Hepatocyte (in vitro differentiated cells): ENCODE results near the gene SYNGR2. TPM values are rescaled to one million over a fixed set of nuclear protein-coding genes. Genes with fewer than 3 reads are reported as not detected.
A peak's percentile ranks its signal among the peaks of the same experiment; 100 is the strongest.

ENCODE experiments used
- DNase-seq: peaks from one replicate; pipeline ENCODE4 v3.0.0-alpha.2; 2016; ENCODE audit warnings: low spot score
- H2AFZ ChIP-seq: fragments of 200-600 bp; sonication (generic); 2 replicates; pipeline ENCODE4 v1.6.0; 2016; ENCODE audit warnings: antibody characterized with exemption, mild to moderate bottlenecking
- H3K27ac ChIP-seq: fragments of 200-600 bp; sonication (generic); 2 replicates; pipeline ENCODE4 v1.5.1; 2016; ENCODE audit warnings: mild to moderate bottlenecking
- H3K27me3 ChIP-seq: fragments of 200-600 bp; sonication (generic); 2 replicates; pipeline ENCODE4 v1.6.1; 2016
- H3K36me3 ChIP-seq: fragments of 200-600 bp; sonication (generic); replicated peaks from 2 replicates; pipeline ENCODE4 v1.5.1; 2016; ENCODE audit warnings: low read depth; ENCODE audit not compliant: insufficient read depth
- H3K4me1 ChIP-seq: fragments of 200-600 bp; sonication (generic); 2 replicates; pipeline ENCODE4 v1.5.1; 2016; ENCODE audit warnings: mild to moderate bottlenecking, moderate library complexity; ENCODE audit not compliant: insufficient read depth
- H3K4me2 ChIP-seq: fragments of 200-600 bp; sonication (generic); 2 replicates; pipeline ENCODE4 v1.6.0; 2016
- H3K4me3 ChIP-seq: fragments of 200-600 bp; sonication (generic); 2 replicates; pipeline ENCODE4 v1.5.1; 2016; ENCODE audit warnings: mild to moderate bottlenecking
- H3K79me2 ChIP-seq: fragments of 200-600 bp; sonication (generic); 2 replicates; pipeline ENCODE4 v1.6.0; 2017; ENCODE audit warnings: mild to moderate bottlenecking
- H3K9me2 ChIP-seq: fragments of 200-600 bp; sonication (generic); replicated peaks from 2 replicates; pipeline ENCODE4 v1.6.0; 2017; ENCODE audit warnings: mild to moderate bottlenecking; ENCODE audit not compliant: insufficient read depth
- H3K9me3 ChIP-seq: fragments of 200-600 bp; sonication (generic); 2 replicates; pipeline ENCODE4 v1.5.1; 2016; ENCODE audit warnings: low read depth, mild to moderate bottlenecking
- H4K20me1 ChIP-seq: fragments of 200-600 bp; sonication (generic); 2 replicates; pipeline ENCODE4 v1.6.0; 2016; ENCODE audit warnings: mild to moderate bottlenecking; ENCODE audit not compliant: insufficient read depth, poor library complexity, severe bottlenecking
- CTCF ChIP-seq: fragments of 200-600 bp; sonication (generic); IDR thresholded peaks from 2 replicates; pipeline ENCODE4 v1.5.1; 2016; ENCODE audit warnings: antibody characterized with exemption, mild to moderate bottlenecking; ENCODE audit not compliant: poor library complexity
- EZH2 ChIP-seq: fragments of 200-600 bp; sonication (generic); IDR thresholded peaks from 2 replicates; pipeline ENCODE4 v1.6.1; 2016; ENCODE audit warnings: antibody characterized with exemption, mild to moderate bottlenecking, borderline replicate concordance
- EZH2phosphoT487 ChIP-seq: fragments of 200-600 bp; sonication (generic); IDR thresholded peaks from one replicate; pipeline ENCODE4 v1.6.1; 2018; ENCODE audit warnings: antibody characterized with exemption, mild to moderate bottlenecking, low read depth, moderate library complexity; ENCODE audit not compliant: unreplicated experiment, severe bottlenecking
- WGBS: methylation state at CpG from one replicate; pipeline ENCODE4 v1.1.6; 2016; ENCODE audit warnings: low lambda C conversion rate; ENCODE audit errors: missing lambda C conversion rate; 5-methylcytosine and 5-hydroxymethylcytosine counted together
- polyA plus RNA-seq: library from polyadenylated mRNA; unstranded; fragments of >200 nt; fragmentation: Nextera tagmentation; extraction: Ambion mirVana; gene quantifications from 2 replicates; pipeline ENCODE4 v1.2.1, GENCODE V29; 2016
- total RNA-seq: library from RNA; depleted of rRNA; stranded (reverse); fragments of >200 nt; gene quantifications from 2 replicates; pipeline ENCODE4 v1.2.3, GENCODE V29; 2014

The SYNGR2 gene
- total and polyA plus RNA-seq, 2 experiments from 2014 or later: 48.3 to 160 TPM

DNA sequence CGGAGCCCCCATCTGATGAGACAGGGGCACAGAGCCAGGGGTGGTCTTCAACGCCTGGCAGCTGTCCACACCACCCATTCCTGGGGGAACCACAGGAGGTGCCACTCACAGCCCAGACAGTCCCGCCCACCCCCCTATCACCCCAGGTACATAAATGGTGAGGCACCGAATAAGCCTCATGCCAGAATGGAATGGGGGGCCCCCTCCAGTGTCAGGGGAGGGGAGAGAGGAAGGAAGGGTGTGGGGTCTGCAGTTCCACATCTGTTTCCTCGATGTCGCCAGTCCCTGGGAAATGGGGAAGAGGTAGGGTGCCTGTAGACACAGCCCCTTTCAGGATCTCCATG lies 41.5 kb upstream of the SYNGR2 start:
- H3K27me3 ChIP-seq: peaks cover 11% of the 10 kb centered on the region
- no peaks in the 10 kb centered on the region for H3K9me2 ChIP-seq
- DNase-seq: no peak
- no peak overlapping the region for H3K4me3 ChIP-seq
- no peaks in the 10 kb centered on the region for H4K20me1 ChIP-seq
- peaks cover 3% of the 10 kb centered on the region for H3K79me2 ChIP-seq
- H3K9me3 ChIP-seq: no peaks in the 10 kb centered on the region
- peaks cover 17% of the 10 kb centered on the region for H3K4me1 ChIP-seq
- no peak overlapping the region for H2AFZ ChIP-seq
- peak overlapping the region; percentile 100 for H3K4me2 ChIP-seq
- TF ChIP-seq EZH2phosphoT487 (no peak), CTCF (no peak), EZH2 (no peak)
- no peak overlapping the region for H3K27ac ChIP-seq
- no peaks in the 10 kb centered on the region for H3K36me3 ChIP-seq
- WGBS: 93% methylated on average over 5 of the region's 6 CpGs

GRCh38 chr17:78127239-78127887 lies 41.0 kb upstream of the SYNGR2 start:
- WGBS: 24% methylated on average over 24 of the region's 25 CpGs
- Histone ChIP-seq H3K4me1 (peaks cover 22% of the 10 kb centered on the region), H3K27me3 (peaks cover 11% of the 10 kb centered on the region), H4K20me1 (no peaks in the 10 kb centered on the region), H3K4me3 (peak overlapping the region; percentile 95), H3K4me2 (peak overlapping the region; percentile 100), H3K27ac (peak overlapping the region; percentile 93), H3K9me2 (no peaks in the 10 kb centered on the region), H3K9me3 (no peaks in the 10 kb centered on the region), H3K36me3 (no peaks in the 10 kb centered on the region), H2AFZ (peak overlapping the region; percentile 93), H3K79me2 (peaks cover 3% of the 10 kb centered on the region)
- TF ChIP-seq EZH2 (no peak), EZH2phosphoT487 (no peak), CTCF (no peak)
- peak; percentile 57 for DNase-seq

GRCh38 chr17:78127888-78128550 lies 40.4 kb upstream of the SYNGR2 start:
- Histone ChIP-seq H3K4me2 (peak overlapping the region; percentile 100), H3K4me1 (peaks cover 23% of the 10 kb centered on the region), H3K9me3 (no peaks in the 10 kb centered on the region), H2AFZ (peak overlapping the region; percentile 93), H3K9me2 (no peaks in the 10 kb centered on the region), H3K36me3 (no peaks in the 10 kb centered on the region), H3K79me2 (peaks cover 3% of the 10 kb centered on the region), H3K27me3 (peaks cover 11% of the 10 kb centered on the region), H3K4me3 (peak overlapping the region; percentile 95), H3K27ac (peak overlapping the region; percentile 93), H4K20me1 (no peaks in the 10 kb centered on the region)
- no peak for TF ChIP-seq EZH2
- no peak for TF ChIP-seq EZH2phosphoT487
- TF ChIP-seq CTCF: no peak
- DNase-seq: peak; percentile 72
- 2% methylated on average over 22 of the region's 39 CpGs for WGBS
